Measurements from ENCODE around the gene NCOA6. TPM values are rescaled to one million over a fixed set of nuclear protein-coding genes. Genes with fewer than 3 reads are reported as not detected.

NCOA6 gene
- total RNA-seq, 4 donors from 2014 or later, result 3.1 to 39.2 (median 10.5) TPM

DNA sequence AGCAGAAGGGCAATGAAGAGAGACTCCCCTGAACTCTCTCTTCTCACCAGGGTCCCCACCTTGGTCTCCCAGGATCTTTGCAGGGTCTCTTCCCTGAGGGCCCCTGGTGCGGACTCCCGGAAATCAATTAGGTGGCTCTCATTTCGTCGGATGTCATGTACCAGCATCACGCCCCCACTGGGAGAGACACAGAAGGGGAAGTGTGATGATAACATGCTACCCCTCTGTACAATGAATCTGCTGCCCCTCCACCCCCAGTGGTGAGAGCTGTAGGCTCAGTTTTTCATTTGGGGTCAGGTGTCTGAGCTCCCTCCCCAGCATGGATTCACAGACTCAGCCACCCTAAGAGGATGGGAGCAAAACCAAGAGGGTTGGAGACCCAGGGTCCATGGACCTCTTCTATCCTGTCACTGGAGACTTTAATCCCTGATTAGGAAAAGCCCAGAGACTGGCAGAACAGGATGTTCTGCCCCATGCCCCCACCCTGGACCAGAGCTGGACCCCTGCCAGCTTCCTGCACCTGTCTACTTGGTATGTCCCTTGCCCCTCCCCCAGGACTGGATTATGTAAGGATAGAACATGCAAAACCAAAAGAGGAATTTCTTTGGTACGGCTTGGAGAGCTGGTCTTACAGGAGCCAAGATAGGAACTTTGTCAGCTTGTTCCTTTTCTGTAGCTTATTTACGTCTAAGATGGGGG lies 36.1 kb upstream of the NCOA6 start:
- Histone ChIP-seq H3K4me3 (no peak overlapping the region), H3K27me3 (no peaks in the 10 kb centered on the region), H3K4me1 (no peaks in the 10 kb centered on the region), H3K27ac (no peak overlapping the region), H3K36me3 (no peaks in the 10 kb centered on the region), H3K9me3 (no peaks in the 10 kb centered on the region)
- intact Hi-C loops (cut with DNase I; ENCODE audit: low total_unique reads), result no loop called here
- no peak for DNase-seq
- TF ChIP-seq POLR2A (IDR thresholded peaks at IDR 0.05), result no peak
- TF ChIP-seq, protein P1, sequence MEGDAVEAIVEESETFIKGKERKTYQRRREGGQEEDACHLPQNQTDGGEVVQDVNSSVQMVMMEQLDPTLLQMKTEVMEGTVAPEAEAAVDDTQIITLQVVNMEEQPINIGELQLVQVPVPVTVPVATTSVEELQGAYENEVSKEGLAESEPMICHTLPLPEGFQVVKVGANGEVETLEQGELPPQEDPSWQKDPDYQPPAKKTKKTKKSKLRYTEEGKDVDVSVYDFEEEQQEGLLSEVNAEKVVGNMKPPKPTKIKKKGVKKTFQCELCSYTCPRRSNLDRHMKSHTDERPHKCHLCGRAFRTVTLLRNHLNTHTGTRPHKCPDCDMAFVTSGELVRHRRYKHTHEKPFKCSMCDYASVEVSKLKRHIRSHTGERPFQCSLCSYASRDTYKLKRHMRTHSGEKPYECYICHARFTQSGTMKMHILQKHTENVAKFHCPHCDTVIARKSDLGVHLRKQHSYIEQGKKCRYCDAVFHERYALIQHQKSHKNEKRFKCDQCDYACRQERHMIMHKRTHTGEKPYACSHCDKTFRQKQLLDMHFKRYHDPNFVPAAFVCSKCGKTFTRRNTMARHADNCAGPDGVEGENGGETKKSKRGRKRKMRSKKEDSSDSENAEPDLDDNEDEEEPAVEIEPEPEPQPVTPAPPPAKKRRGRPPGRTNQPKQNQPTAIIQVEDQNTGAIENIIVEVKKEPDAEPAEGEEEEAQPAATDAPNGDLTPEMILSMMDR (IDR thresholded peaks at IDR 0.05), result no peak

DNA sequence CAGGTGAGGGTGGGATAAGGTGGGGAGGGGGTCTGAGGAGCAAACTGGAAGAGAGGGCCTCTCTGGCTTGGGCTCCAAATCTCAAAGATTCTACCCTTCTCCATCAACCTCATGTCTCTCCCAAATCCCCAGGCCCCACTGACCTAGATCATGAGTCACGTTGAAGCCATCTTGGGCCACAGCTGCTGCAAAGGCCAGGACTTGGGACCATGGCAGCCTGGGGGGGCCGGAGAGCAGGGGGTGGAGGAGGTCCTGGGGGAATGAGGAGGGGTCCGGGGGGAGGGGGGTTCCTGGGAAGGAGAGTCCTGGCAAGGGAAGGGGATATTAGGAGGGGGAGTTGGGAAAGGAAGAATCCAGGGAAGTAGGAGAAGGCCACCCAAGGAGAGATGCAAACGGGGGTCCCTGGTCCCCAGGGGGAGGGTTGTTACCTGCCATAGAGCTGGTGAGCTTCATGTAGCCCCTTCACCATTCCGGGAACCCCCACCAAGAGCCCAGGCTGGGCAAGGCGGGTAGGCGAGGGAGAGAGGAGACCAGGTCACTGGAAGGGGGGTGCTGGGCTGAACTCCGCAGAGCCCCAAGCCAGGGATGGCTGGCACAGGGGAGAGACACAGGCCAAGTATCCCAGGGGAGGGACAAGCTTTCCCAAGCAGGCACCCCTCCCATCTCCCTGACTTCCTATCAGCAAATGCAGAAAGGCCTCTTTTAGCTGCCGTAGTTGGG lies 34.5 kb upstream of the NCOA6 start:
- Histone ChIP-seq H3K9me3 (no peaks in the 10 kb centered on the region), H3K4me1 (no peaks in the 10 kb centered on the region), H3K36me3 (no peaks in the 10 kb centered on the region), H3K27ac (no peak overlapping the region), H3K27me3 (no peaks in the 10 kb centered on the region), H3K4me3 (no peak overlapping the region)
- no peak for DNase-seq
- intact Hi-C loops (cut with DNase I; ENCODE audit: low total_unique reads), result no loop called here
- TF ChIP-seq, protein P1 (IDR thresholded peaks at IDR 0.05), result no peak
- no peak for TF ChIP-seq POLR2A (IDR thresholded peaks at IDR 0.05)

DNA sequence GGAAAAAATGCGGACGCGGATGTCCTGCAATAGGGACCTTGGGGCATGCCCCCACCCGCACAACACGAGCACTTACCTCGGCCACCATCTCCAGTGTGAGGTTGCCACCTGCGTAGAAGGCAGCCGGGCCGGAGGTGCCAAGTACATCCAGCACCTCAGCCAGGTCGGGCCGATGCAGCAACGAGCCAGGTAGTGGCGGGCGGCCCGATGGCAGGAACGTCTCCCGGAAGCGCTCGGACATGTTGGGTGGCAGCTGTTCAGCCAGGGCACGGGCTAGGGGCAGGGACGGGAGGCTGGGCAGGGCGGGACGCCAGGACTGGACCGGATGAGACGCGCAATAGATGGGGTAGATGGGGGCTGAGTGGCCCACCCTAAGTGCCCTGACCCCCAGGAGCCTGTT lies 33.9 kb upstream of the NCOA6 start:
- Histone ChIP-seq H3K9me3 (no peaks in the 10 kb centered on the region), H3K4me3 (no peak overlapping the region), H3K4me1 (no peaks in the 10 kb centered on the region), H3K27me3 (no peaks in the 10 kb centered on the region), H3K36me3 (no peaks in the 10 kb centered on the region), H3K27ac (no peak overlapping the region)
- intact Hi-C loops (cut with DNase I; ENCODE audit: low total_unique reads), result no loop called here
- TF ChIP-seq POLR2A (IDR thresholded peaks at IDR 0.05), result no peak
- TF ChIP-seq, protein P1 (IDR thresholded peaks at IDR 0.05), result no peak
- DNase-seq, result no peak

DNA sequence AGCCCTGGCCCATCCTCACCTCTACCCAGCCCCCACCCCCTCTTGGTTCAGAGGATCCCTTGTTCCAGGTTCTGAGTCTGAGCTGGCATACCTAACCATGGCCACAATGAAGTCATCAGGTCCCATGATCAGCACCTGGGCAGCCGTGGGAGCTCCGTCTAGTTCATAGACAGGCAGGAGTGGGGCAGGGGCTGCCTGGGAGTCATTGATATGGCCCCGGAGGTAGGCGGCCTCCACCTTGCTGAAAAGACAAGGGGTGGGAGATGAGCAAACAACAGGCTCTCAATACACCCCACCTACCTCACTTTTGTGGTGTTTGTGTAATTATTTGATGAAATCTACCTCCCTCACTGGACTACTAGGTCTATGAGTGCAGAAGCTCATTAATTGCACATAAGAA lies 26.8 kb upstream of the NCOA6 start:
- no peak for TF ChIP-seq POLR2A (IDR thresholded peaks at IDR 0.05)
- TF ChIP-seq, protein P1 (IDR thresholded peaks at IDR 0.05), result no peak
- Histone ChIP-seq H3K27ac (no peak overlapping the region), H3K36me3 (no peaks in the 10 kb centered on the region), H3K27me3 (no peaks in the 10 kb centered on the region), H3K4me3 (no peak overlapping the region), H3K9me3 (no peaks in the 10 kb centered on the region), H3K4me1 (no peaks in the 10 kb centered on the region)
- no peak for DNase-seq
- intact Hi-C loops (cut with DNase I; ENCODE audit: low total_unique reads), result no loop called here

DNA sequence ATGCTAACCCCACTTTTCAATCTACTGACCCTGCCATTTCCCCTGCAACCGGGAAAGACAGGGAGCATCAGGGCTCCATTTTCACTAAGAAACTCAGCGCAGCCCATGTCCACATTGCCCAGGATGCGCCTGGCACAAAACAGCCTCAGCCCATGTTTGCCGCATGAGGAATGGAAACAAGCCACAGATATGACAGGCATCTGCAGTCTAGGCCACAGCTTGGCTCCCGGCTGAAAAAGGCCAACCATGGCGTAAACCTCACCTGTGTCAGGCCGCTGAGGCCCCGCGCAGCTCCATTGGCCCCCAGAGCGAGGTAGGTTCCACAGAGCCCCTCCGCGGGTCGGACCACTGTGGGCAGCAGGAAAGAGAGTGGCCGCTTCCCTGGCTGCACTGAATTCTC lies 25.5 kb upstream of the NCOA6 start:
- no peaks in the 10 kb centered on the region for H3K4me1 ChIP-seq
- H3K9me3 ChIP-seq, result no peaks in the 10 kb centered on the region
- no peak overlapping the region for H3K27ac ChIP-seq
- intact Hi-C loops (cut with DNase I; ENCODE audit: low total_unique reads), result no loop called here
- no peak overlapping the region for H3K4me3 ChIP-seq
- H3K36me3 ChIP-seq, result no peaks in the 10 kb centered on the region
- TF ChIP-seq POLR2A (IDR thresholded peaks at IDR 0.05), result no peak
- no peak for DNase-seq
- H3K27me3 ChIP-seq, result no peaks in the 10 kb centered on the region

Data from uterus (tissue), 4 donors.